SU-DHL-6 (cell line): ENCODE measurements around the gene KRT31.

Experiments used
- EZH2phosphoT487 ChIP-seq: fragments of 200-600 bp; sonication (generic), shearing (Covaris generic); conservative IDR thresholded peaks from 2 replicates; pipeline ENCODE4 v1.6.1; 2018; ENCODE audit warnings: mild to moderate bottlenecking, antibody characterized with exemption, low read length, moderate library complexity, mixed read lengths
- TF ChIP-seq, protein P1 (sequence below): fragments of 200-600 bp; sonication (generic); IDR thresholded peaks from one replicate; pipeline ENCODE4 v1.5.1; 2017; ENCODE audit warnings: antibody characterized with exemption, mild to moderate bottlenecking, low read length, moderate library complexity; ENCODE audit not compliant: insufficient read depth, poor library complexity, severe bottlenecking

DNA sequence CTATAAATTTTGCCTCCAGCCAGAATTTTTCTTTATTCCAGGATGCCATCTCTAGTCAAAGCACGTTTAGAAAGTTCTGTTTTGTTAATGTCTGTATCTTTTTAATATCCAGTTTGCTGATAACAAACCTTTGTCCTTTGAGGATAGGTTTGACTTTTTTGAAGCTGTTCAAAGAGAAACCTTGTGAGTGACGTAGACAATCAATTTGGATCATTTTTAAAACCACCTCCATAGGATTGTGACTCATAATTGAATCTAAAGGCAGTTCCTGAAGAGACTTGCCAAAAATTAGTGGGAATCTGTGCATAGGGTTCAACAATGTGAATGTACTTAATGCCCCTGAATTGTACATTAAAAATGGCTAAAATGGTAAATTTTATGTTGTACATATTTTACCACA lies 5.9 kb downstream of the KRT31 start:
- TF ChIP-seq, protein P1, sequence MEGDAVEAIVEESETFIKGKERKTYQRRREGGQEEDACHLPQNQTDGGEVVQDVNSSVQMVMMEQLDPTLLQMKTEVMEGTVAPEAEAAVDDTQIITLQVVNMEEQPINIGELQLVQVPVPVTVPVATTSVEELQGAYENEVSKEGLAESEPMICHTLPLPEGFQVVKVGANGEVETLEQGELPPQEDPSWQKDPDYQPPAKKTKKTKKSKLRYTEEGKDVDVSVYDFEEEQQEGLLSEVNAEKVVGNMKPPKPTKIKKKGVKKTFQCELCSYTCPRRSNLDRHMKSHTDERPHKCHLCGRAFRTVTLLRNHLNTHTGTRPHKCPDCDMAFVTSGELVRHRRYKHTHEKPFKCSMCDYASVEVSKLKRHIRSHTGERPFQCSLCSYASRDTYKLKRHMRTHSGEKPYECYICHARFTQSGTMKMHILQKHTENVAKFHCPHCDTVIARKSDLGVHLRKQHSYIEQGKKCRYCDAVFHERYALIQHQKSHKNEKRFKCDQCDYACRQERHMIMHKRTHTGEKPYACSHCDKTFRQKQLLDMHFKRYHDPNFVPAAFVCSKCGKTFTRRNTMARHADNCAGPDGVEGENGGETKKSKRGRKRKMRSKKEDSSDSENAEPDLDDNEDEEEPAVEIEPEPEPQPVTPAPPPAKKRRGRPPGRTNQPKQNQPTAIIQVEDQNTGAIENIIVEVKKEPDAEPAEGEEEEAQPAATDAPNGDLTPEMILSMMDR: no peak
- no peak for TF ChIP-seq EZH2phosphoT487
